K562 (cell line): Measurements from ENCODE around the gene MRPL41. TPM values are rescaled to one million over a fixed set of nuclear protein-coding genes. Genes with fewer than 3 reads are reported as not detected.

Experiments
- ADNP ChIP-seq: fragments of 200-800 bp; sonication (Bioruptor generic); IDR thresholded peaks from 2 replicates; pipeline ENCODE4 v1.6.1; 2016; ENCODE audit warnings: missing genetic modification characterization, missing compliant biosample characterization
- CBFA2T2 ChIP-seq: fragments of 450-650 bp; conservative IDR thresholded peaks from 2 replicates; pipeline ENCODE4 v1.6.1; 2017; ENCODE audit warnings: mild to moderate bottlenecking
- CSDE1 ChIP-seq, 2 experiments: fragments of 450-650 bp; IDR thresholded peaks; 2 replicates each; pipeline ENCODE4 v1.6.1; 2016; ENCODE audit warnings: mild to moderate bottlenecking in 1 of 2
- FOXP1 ChIP-seq: sonication (generic); formaldehyde crosslinking; IDR thresholded peaks from 2 replicates; pipeline ENCODE4 v1.8.0; 2022; ENCODE audit warnings: mild to moderate bottlenecking, missing genetic modification reagents
- FUS ChIP-seq: fragments of 200-400 bp; formaldehyde crosslinking; optimal IDR thresholded peaks from 2 replicates; pipeline ENCODE3; 2017; ENCODE audit warnings: low read depth, low read length
- HNRNPLL ChIP-seq: fragments of 200-400 bp; formaldehyde crosslinking; IDR thresholded peaks from 2 replicates; pipeline ENCODE4 v1.6.1; 2017; ENCODE audit warnings: low read length, low read depth, mild to moderate bottlenecking; ENCODE audit not compliant: poor library complexity, severe bottlenecking
- KAT8 ChIP-seq: fragments of 450-650 bp; IDR thresholded peaks from 2 replicates; pipeline ENCODE4 v1.6.1; 2016; ENCODE audit warnings: low read depth, mild to moderate bottlenecking
- LARP7 ChIP-seq: fragments of 450-650 bp; IDR thresholded peaks from 2 replicates; pipeline ENCODE4 v1.6.1; 2016
- NR2C2 ChIP-seq, 2 experiments: fragments of 200-800 bp in 1 of 2; sonication (Bioruptor generic) in 1 of 2; sonication (generic) in 1 of 2; formaldehyde crosslinking in 1 of 2; IDR thresholded peaks; 2 replicates each; pipeline versions ENCODE4 v1.6.1 to v1.8.0; 2016 to 2022; ENCODE audit warnings: mild to moderate bottlenecking in 1 of 2, missing compliant biosample characterization in 1 of 2, missing genetic modification characterization in 1 of 2, missing genetic modification reagents in 1 of 2
- PRPF4 ChIP-seq: fragments of 200-400 bp; formaldehyde crosslinking; IDR thresholded peaks from one replicate; pipeline ENCODE4 v1.6.1; 2017; ENCODE audit warnings: low read length, low read depth, mild to moderate bottlenecking; ENCODE audit not compliant: insufficient read depth, poor library complexity, severe bottlenecking
- RB1 ChIP-seq: fragments of 450-650 bp; IDR thresholded peaks from 2 replicates; pipeline ENCODE4 v1.6.1; 2017; ENCODE audit warnings: low read depth, mild to moderate bottlenecking
- SMARCA4 ChIP-seq: fragments of 450-650 bp; IDR thresholded peaks from 2 replicates; pipeline ENCODE4 v1.6.1; 2016
- TBL1XR1 ChIP-seq, 2 experiments: IDR thresholded peaks; 2 replicates each; pipeline ENCODE4 v1.6.1; 2012; ENCODE audit warnings: improper control_type of control experiment in 2 of 2, low read length in 2 of 2, mild to moderate bottlenecking in 1 of 2
- TRIM28 ChIP-seq: fragments of 450-650 bp; IDR thresholded peaks from 2 replicates; pipeline ENCODE4 v1.6.1; 2017
- XRCC4 ChIP-seq: IDR thresholded peaks from one replicate; pipeline ENCODE4 v1.6.1; 2011; ENCODE audit not compliant: insufficient read depth, insufficient read length; ENCODE audit errors: extremely low read depth
- ZC3H4 ChIP-seq: sonication (generic); formaldehyde crosslinking; IDR thresholded peaks from 2 replicates; pipeline ENCODE4 v1.9.0; 2021; ENCODE audit warnings: missing genetic modification reagents, borderline replicate concordance
- ZNF23 ChIP-seq: fragments of 250-450 bp; sonication (Bioruptor Pico); IDR thresholded peaks from 2 replicates; pipeline ENCODE4 v1.4.0; 2020; ENCODE audit warnings: mild to moderate bottlenecking
- ZNF561 ChIP-seq: fragments of 450-650 bp; formaldehyde crosslinking; conservative IDR thresholded peaks from 2 replicates; pipeline ENCODE4 v1.4.0; 2020; ENCODE audit warnings: mild to moderate bottlenecking, moderate library complexity
- ZNF766 ChIP-seq: fragments of 200-800 bp; sonication (Bioruptor generic); conservative IDR thresholded peaks from 2 replicates; pipeline ENCODE4 v1.6.1; 2016; ENCODE audit warnings: missing genetic modification characterization, missing compliant biosample characterization
- polyA plus RNA-seq, 8 experiments: library from polyadenylated mRNA; depleted of rRNA in 4 of 8; stranded (reverse) in 5 of 8; unstranded in 3 of 8; fragments of >200 nt; fragmentation: Nextera tagmentation in 2 of 8; fragmentation: Illumina TruSeq in 1 of 8; extraction: Ambion mirVana in 2 of 8; extraction: Trizol in 1 of 8; gene quantifications; 2 replicates each; pipeline versions ENCODE4 v1.2.1 to v1.2.3, GENCODE V29; 2011 to 2014; ENCODE audit warnings: inconsistent platforms in 1 of 8, missing spikeins in 1 of 8
- total RNA-seq, 7 experiments: library from RNA; depleted of rRNA in 6 of 7; stranded (reverse); fragments of >200 nt in 6 of 7; fragmentation: Illumina TruSeq in 2 of 7; extraction: Trizol in 2 of 7; gene quantifications; 2 replicates each; pipeline versions ENCODE4 v1.2.1 to v1.2.3, GENCODE V29; 2011 to 2021; ENCODE audit warnings: low replicate concordance in 1 of 7
- TF ChIP-seq, protein P1 (sequence below): fragments of 250-450 bp; sonication (Bioruptor Pico); IDR thresholded peaks from 2 replicates; pipeline ENCODE4 v1.8.0; 2022; ENCODE audit warnings: inconsistent platforms
- TF ChIP-seq, protein P2 (sequence below), 2 experiments: fragments of 150-350 bp in 1 of 2; IDR thresholded peaks; 2 replicates each; pipeline ENCODE4 v1.6.1; 2012 to 2016; ENCODE audit warnings: low read depth in 2 of 2, low read length in 2 of 2, mild to moderate bottlenecking in 1 of 2, moderate library complexity in 1 of 2
- TF ChIP-seq, protein P3 (sequence below): fragments of 250-450 bp; sonication (Bioruptor Pico); IDR thresholded peaks from 2 replicates; pipeline ENCODE4 v1.6.1; 2021; ENCODE audit warnings: mild to moderate bottlenecking

MRPL41 gene
- total and polyA plus RNA-seq, 9 of the 15 experiments (the other 6 are each of a cell fraction or from before 2014, with no cell fraction given): 2.6 to 259 (median 21.6) TPM

DNA sequence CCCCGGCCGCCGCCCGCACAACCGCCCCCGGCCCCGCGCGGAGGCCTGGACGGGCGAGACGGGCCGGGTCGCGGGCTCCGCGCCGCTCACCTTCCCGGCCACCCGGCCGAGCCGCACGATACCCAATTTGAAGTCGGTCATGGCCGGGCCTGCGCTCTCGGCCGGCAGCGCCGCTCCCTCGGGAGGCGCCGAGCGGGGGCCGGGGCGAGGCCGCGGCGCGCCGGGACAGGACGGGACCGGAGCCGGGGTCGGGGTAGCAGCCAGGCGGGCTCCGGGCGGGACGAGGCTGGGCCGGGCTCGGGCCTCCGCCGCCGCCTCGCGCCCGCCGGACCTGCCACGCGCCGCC is 38.4 kb downstream of the MRPL41 start (continued):
- TF ChIP-seq PRPF4 (peak; percentile 3), ADNP (tag) (no peak), TRIM28 (no peak), ZC3H4 (CRISPR knock-in tag) (no peak), RB1 (peak; percentile 2; the same call in 1 of the 2 replicates), FOXP1 (CRISPR knock-in tag) (no peak), CSDE1 (IDR thresholded peaks at IDR 0.05) (no peak), ZNF561 (CRISPR knock-in tag) (no peak), ZNF766 (CRISPR knock-in tag) (no peak), KAT8 (no peak), LARP7 (no peak), ZNF23 (CRISPR knock-in tag) (no peak), FUS (peak; percentile 14), NR2C2 (CRISPR knock-in tag; IDR thresholded peaks at IDR 0.05) (no peak), NR2C2 (tag; IDR thresholded peaks at IDR 0.05) (peak; percentile 38; the same call in 1 of the 2 replicates), CBFA2T2 (no peak), SMARCA4 (no peak), XRCC4 (no peak), HNRNPLL (no peak), TBL1XR1 (IDR thresholded peaks at IDR 0.05; ENCODE audit: low read length in 2 of 2) (no peak)
- TF ChIP-seq, protein P1, sequence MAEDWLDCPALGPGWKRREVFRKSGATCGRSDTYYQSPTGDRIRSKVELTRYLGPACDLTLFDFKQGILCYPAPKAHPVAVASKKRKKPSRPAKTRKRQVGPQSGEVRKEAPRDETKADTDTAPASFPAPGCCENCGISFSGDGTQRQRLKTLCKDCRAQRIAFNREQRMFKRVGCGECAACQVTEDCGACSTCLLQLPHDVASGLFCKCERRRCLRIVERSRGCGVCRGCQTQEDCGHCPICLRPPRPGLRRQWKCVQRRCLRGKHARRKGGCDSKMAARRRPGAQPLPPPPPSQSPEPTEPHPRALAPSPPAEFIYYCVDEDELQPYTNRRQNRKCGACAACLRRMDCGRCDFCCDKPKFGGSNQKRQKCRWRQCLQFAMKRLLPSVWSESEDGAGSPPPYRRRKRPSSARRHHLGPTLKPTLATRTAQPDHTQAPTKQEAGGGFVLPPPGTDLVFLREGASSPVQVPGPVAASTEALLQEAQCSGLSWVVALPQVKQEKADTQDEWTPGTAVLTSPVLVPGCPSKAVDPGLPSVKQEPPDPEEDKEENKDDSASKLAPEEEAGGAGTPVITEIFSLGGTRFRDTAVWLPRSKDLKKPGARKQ (CRISPR knock-in tag): no peak
- TF ChIP-seq, protein P2, sequence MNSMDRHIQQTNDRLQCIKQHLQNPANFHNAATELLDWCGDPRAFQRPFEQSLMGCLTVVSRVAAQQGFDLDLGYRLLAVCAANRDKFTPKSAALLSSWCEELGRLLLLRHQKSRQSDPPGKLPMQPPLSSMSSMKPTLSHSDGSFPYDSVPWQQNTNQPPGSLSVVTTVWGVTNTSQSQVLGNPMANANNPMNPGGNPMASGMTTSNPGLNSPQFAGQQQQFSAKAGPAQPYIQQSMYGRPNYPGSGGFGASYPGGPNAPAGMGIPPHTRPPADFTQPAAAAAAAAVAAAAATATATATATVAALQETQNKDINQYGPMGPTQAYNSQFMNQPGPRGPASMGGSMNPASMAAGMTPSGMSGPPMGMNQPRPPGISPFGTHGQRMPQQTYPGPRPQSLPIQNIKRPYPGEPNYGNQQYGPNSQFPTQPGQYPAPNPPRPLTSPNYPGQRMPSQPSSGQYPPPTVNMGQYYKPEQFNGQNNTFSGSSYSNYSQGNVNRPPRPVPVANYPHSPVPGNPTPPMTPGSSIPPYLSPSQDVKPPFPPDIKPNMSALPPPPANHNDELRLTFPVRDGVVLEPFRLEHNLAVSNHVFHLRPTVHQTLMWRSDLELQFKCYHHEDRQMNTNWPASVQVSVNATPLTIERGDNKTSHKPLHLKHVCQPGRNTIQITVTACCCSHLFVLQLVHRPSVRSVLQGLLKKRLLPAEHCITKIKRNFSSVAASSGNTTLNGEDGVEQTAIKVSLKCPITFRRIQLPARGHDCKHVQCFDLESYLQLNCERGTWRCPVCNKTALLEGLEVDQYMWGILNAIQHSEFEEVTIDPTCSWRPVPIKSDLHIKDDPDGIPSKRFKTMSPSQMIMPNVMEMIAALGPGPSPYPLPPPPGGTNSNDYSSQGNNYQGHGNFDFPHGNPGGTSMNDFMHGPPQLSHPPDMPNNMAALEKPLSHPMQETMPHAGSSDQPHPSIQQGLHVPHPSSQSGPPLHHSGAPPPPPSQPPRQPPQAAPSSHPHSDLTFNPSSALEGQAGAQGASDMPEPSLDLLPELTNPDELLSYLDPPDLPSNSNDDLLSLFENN (IDR thresholded peaks at IDR 0.05; ENCODE audit: low read depth in 2 of 2, low read length in 2 of 2): no peak
- TF ChIP-seq, protein P3, sequence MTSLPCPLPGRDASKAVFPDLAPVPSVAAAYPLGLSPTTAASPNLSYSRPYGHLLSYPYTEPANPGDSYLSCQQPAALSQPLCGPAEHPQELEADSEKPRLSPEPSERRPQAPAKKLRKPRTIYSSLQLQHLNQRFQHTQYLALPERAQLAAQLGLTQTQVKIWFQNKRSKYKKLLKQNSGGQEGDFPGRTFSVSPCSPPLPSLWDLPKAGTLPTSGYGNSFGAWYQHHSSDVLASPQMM (CRISPR knock-in tag): no peak
